CD14-positive monocyte (primary cell): ENCODE measurements around the gene SIGLEC9. TPM values are rescaled to one million over a fixed set of nuclear protein-coding genes. Genes with fewer than 3 reads are reported as not detected.

Experiments
- DNase-seq, 3 donors: peaks; one replicate each; pipeline ENCODE4 v3.0.0-alpha.2; 2011 to 2022
- H2AFZ ChIP-seq: 2 replicates; pipeline ENCODE4 v1.6.0; 2012; ENCODE audit warnings: mild to moderate bottlenecking, low read depth, low read length, inconsistent platforms; ENCODE audit not compliant: insufficient read depth, poor library complexity, severe bottlenecking
- H3K27ac ChIP-seq, 2 donors: 1 replicate in 1 of 2; 2 replicates in 1 of 2; pipeline ENCODE4 v1.5.1; 2012 to 2013; ENCODE audit warnings: low read length in 2 of 2, control low read depth in 1 of 2, inconsistent platforms in 1 of 2, low read depth in 1 of 2, mild to moderate bottlenecking in 1 of 2
- H3K27me3 ChIP-seq, 2 donors: one replicate each; pipeline versions ENCODE4 v1.6.0 to v1.6.1; 2011 to 2013; ENCODE audit warnings: low read length in 2 of 2; ENCODE audit not compliant: control insufficient read depth in 2 of 2, insufficient read depth in 2 of 2
- H3K36me3 ChIP-seq, 2 donors: replicated peaks in 1 of 2; 1 replicate in 1 of 2; 2 replicates in 1 of 2; pipeline versions ENCODE4 v1.5.1 to v1.6.1; 2012 to 2013; ENCODE audit warnings: low read length in 2 of 2, control low read depth in 1 of 2, inconsistent platforms in 1 of 2, mild to moderate bottlenecking in 1 of 2; ENCODE audit not compliant: insufficient read depth in 2 of 2, control insufficient read depth in 1 of 2
- H3K4me1 ChIP-seq, 2 donors: 1 replicate in 1 of 2; 2 replicates in 1 of 2; pipeline versions ENCODE4 v1.5.1 to v1.6.1; 2012 to 2013; ENCODE audit warnings: low read length in 2 of 2, control low read depth in 1 of 2, inconsistent platforms in 1 of 2, mild to moderate bottlenecking in 1 of 2, moderate library complexity in 1 of 2; ENCODE audit not compliant: insufficient read depth in 2 of 2, control insufficient read depth in 1 of 2
- H3K4me2 ChIP-seq: replicated peaks from 2 replicates; pipeline ENCODE3; 2012; ENCODE audit warnings: low read length, moderate library complexity, mild to moderate bottlenecking; ENCODE audit not compliant: poor library complexity, severe bottlenecking; ENCODE audit errors: extremely low read depth
- H3K4me3 ChIP-seq, 3 experiments: fragments of 200-600 bp in 1 of 3; sonication (generic) in 1 of 3; replicated peaks in 1 of 3; 1 replicate in 2 of 3; 2 replicates in 1 of 3; pipeline ENCODE4 v1.5.1; 2011 to 2013; ENCODE audit warnings: low read length in 3 of 3, mild to moderate bottlenecking in 3 of 3, control low read depth in 2 of 3, low read depth in 2 of 3, inconsistent platforms in 1 of 3, moderate library complexity in 1 of 3
- H3K79me2 ChIP-seq: 2 replicates; pipeline ENCODE4 v1.6.0; 2012; ENCODE audit warnings: mild to moderate bottlenecking, control low read depth, inconsistent platforms, low read length, moderate library complexity; ENCODE audit not compliant: insufficient read depth
- H3K9ac ChIP-seq: 2 replicates; pipeline ENCODE4 v1.6.0; 2017; ENCODE audit warnings: low read length, mild to moderate bottlenecking; ENCODE audit not compliant: insufficient read depth, poor library complexity, severe bottlenecking
- H3K9me3 ChIP-seq, 2 donors: replicated peaks in 1 of 2; 1 replicate in 1 of 2; 2 replicates in 1 of 2; pipeline versions ENCODE4 v1.5.1 to v1.6.1; 2012 to 2013; ENCODE audit warnings: low read length in 2 of 2, control low read depth in 1 of 2; ENCODE audit not compliant: control insufficient read depth in 1 of 2, insufficient read depth in 1 of 2
- H4K20me1 ChIP-seq: 2 replicates; pipeline ENCODE4 v1.6.0; 2012; ENCODE audit warnings: mild to moderate bottlenecking, low read length, control low read depth, moderate library complexity; ENCODE audit not compliant: insufficient read depth
- H3K27ac Mint-ChIP-seq, 7 donors: one replicate each; pipeline ENCODE4 v1.8.0; 2020; ENCODE audit warnings: mild to moderate bottlenecking in 7 of 7, mixed read lengths in 7 of 7, moderate library complexity in 6 of 7, inconsistent platforms in 2 of 7
- H3K27me3 Mint-ChIP-seq, 3 donors: one replicate each; pipeline ENCODE4 v1.8.0; 2021 to 2022; ENCODE audit warnings: low read depth in 3 of 3, mild to moderate bottlenecking in 3 of 3, mixed read lengths in 3 of 3, moderate library complexity in 3 of 3, inconsistent platforms in 1 of 3
- H3K36me3 Mint-ChIP-seq, 2 donors: one replicate each; pipeline ENCODE4 v1.8.0; 2020; ENCODE audit warnings: mixed read lengths in 2 of 2, inconsistent platforms in 1 of 2, mild to moderate bottlenecking in 1 of 2
- H3K4me1 Mint-ChIP-seq: one replicate; pipeline ENCODE4 v1.8.0; 2020; ENCODE audit warnings: mild to moderate bottlenecking, mixed read lengths
- H3K4me3 Mint-ChIP-seq, 2 donors: one replicate each; pipeline ENCODE4 v1.8.0; 2020; ENCODE audit warnings: mild to moderate bottlenecking in 2 of 2, mixed read lengths in 2 of 2, moderate library complexity in 1 of 2
- H3K9me3 Mint-ChIP-seq, 7 donors: one replicate each; pipeline ENCODE4 v1.8.0; 2020 to 2022; ENCODE audit warnings: mixed read lengths in 7 of 7, mild to moderate bottlenecking in 6 of 7, moderate library complexity in 6 of 7, inconsistent platforms in 2 of 7
- CTCF ChIP-seq: fragments of 200-600 bp; IDR thresholded peaks from one replicate; pipeline ENCODE4 v1.8.0; 2022; ENCODE audit warnings: antibody characterized with exemption, mild to moderate bottlenecking
- WGBS: methylation state at CpG from one replicate; pipeline ENCODE4 v1.1.5; 2013; ENCODE audit warnings: missing lambda C conversion rate; ENCODE audit not compliant: insufficient coverage; 5-methylcytosine and 5-hydroxymethylcytosine counted together
- intact Hi-C, 2 donors: fragments of 100-400 bp; cut with micrococcal nuclease; formaldehyde crosslinking; loops; one replicate each; pipeline versions ENCODE4 v1.15.0 to v1.15.1; 2023
- polyA plus RNA-seq, 3 donors: library from polyadenylated mRNA; depleted of rRNA in 1 of 3; unstranded in 2 of 3; stranded (reverse) in 1 of 3; fragments of 300-500 nt in 2 of 3; fragments of >200 nt in 1 of 3; fragmentation: Illumina TruSeq in 2 of 3; gene quantifications; 1 replicate in 2 of 3; 2 replicates in 1 of 3; pipeline ENCODE4 v1.2.3, GENCODE V29; 2012 to 2021

The SIGLEC9 gene
- polyA plus RNA-seq, 3 donors = 87.5 to 137 (median 133) TPM

DNA sequence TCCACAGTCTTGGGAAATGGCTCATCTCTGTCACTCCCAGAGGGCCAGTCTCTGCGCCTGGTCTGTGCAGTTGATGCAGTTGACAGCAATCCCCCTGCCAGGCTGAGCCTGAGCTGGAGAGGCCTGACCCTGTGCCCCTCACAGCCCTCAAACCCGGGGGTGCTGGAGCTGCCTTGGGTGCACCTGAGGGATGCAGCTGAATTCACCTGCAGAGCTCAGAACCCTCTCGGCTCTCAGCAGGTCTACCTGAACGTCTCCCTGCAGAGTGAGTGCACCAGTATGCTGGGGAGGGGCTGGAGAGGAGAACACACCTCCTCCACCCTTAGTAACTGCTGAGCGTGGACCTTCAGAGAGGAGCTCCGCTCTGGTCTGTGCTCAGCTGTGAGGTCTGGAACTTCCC lies 2.3 kb downstream of the SIGLEC9 start:
- Histone ChIP-seq H3K4me1 (peaks cover 87 to 100% of the 10 kb centered on the region in 2 donors), H3K4me2 (peak overlapping the region; percentile 100), H4K20me1 (peaks cover 20% of the 10 kb centered on the region), H3K79me2 (peaks cover 80% of the 10 kb centered on the region), H3K36me3 (peaks cover 34 to 49% of the 10 kb centered on the region in 2 donors), H3K27me3 (no peaks in the 10 kb centered on the region), H2AFZ (no peak overlapping the region), H3K4me3 (peak overlapping the region; percentile 75 to 98 (median 81)), H3K9me3 (no peaks in the 10 kb centered on the region), H3K9ac (peak overlapping the region; percentile 92), H3K27ac (peak overlapping the region; percentile 97 to 100)
- WGBS = 73% methylated on average over 2 of the region's 6 CpGs
- TF ChIP-seq CTCF = no peak
- Mint-ChIP-seq H3K36me3 (peaks cover 46 to 67% of the 10 kb centered on the region in 2 donors), H3K4me1 (peaks cover 85% of the 10 kb centered on the region), H3K27ac (peak overlapping the region; percentile 98 to 100 (median 99)), H3K27me3 (peaks cover 0 to 2% (median 1%) of the 10 kb centered on the region in 3 donors), H3K9me3 (peaks cover 0 to 2% (median 0%) of the 10 kb centered on the region in 7 donors), H3K4me3 (peak overlapping the region; percentile 91 to 99)
- intact Hi-C loops = no loop called here
- DNase-seq = no peak

GRCh38 chr19:51127755-51128154 lies 3.0 kb downstream of the SIGLEC9 start:
- H3K4me1 ChIP-seq = peaks cover 86 to 100% of the 10 kb centered on the region in 2 donors
- H3K27ac ChIP-seq = peak overlapping the region; percentile 97 to 100
- peak overlapping the region; percentile 91 to 99 for H3K4me3 Mint-ChIP-seq
- peaks cover 0 to 2% (median 1%) of the 10 kb centered on the region in 3 donors for H3K27me3 Mint-ChIP-seq
- no peak overlapping the region for H2AFZ ChIP-seq
- DNase-seq = peak; percentile 79 to 93 (median 92)
- H3K9me3 ChIP-seq = no peaks in the 10 kb centered on the region
- WGBS = 0% methylated on average over 3 of the region's 4 CpGs
- peaks cover 34 to 49% of the 10 kb centered on the region in 2 donors for H3K36me3 ChIP-seq
- no peak for TF ChIP-seq CTCF
- H3K4me3 ChIP-seq = peak overlapping the region; percentile 75 to 98 (median 81)
- H3K9ac ChIP-seq = peak overlapping the region; percentile 92
- H3K27ac Mint-ChIP-seq = peak overlapping the region; percentile 98 to 100 (median 99)
- peak overlapping the region; percentile 100 for H3K4me2 ChIP-seq
- intact Hi-C loops = loop anchor here in 1 of 2 donors (1.0 kb wide), 1 partner anchor 10 kb away; no protein-coding TSS in a partner anchor
- peaks cover 0 to 2% (median 0%) of the 10 kb centered on the region in 7 donors for H3K9me3 Mint-ChIP-seq
- peaks cover 84% of the 10 kb centered on the region for H3K4me1 Mint-ChIP-seq
- H3K36me3 Mint-ChIP-seq = peaks cover 48 to 68% of the 10 kb centered on the region in 2 donors
- H4K20me1 ChIP-seq = peaks cover 23% of the 10 kb centered on the region
- H3K27me3 ChIP-seq = no peaks in the 10 kb centered on the region
- H3K79me2 ChIP-seq = peaks cover 77% of the 10 kb centered on the region
